B cell (primary cell): Measurements from ENCODE around the gene ZNF398. TPM values are rescaled to one million over a fixed set of nuclear protein-coding genes. Genes with fewer than 3 reads are reported as not detected.

Source experiments
- ATAC-seq: fragments of 200-7000 bp; cut with Tn5 transposase; one replicate; pipeline ENCODE4 v1.10.0; 2021; ENCODE audit warnings: low read depth, mild to moderate bottlenecking, moderate number of reproducible peaks, moderate library complexity
- CTCF ChIA-PET: fragments of 350-600 bp; sonication (Branson Sonifier 250); formaldehyde crosslinking; loops from one replicate; lab custom pipeline; 2021; ENCODE audit warnings: antibody characterized with exemption, inconsistent platforms; lab: Charles Lee
- POLR2A ChIA-PET: fragments of 350-600 bp; sonication (Branson Sonifier 250); formaldehyde crosslinking; loops from one replicate; lab custom pipeline; 2021; ENCODE audit warnings: antibody characterized with exemption; lab: Charles Lee
- DNase-seq: peaks from one replicate; pipeline ENCODE4 v3.0.0; 2013
- H2AFZ ChIP-seq: 2 replicates; pipeline ENCODE4 v1.6.1; 2012; ENCODE audit warnings: mild to moderate bottlenecking, low read depth, low read length; ENCODE audit not compliant: insufficient read depth, poor library complexity, severe bottlenecking
- H3K27ac ChIP-seq, 2 donors: 1 replicate in 1 of 2; 2 replicates in 1 of 2; pipeline ENCODE4 v1.5.1; 2012 to 2013; ENCODE audit warnings: low read length in 2 of 2, mild to moderate bottlenecking in 2 of 2, moderate library complexity in 1 of 2
- H3K27me3 ChIP-seq, 4 experiments: fragments of 200-600 bp in 1 of 4; sonication (generic) in 1 of 4; replicated peaks in 1 of 4; 1 replicate in 2 of 4; 2 replicates in 2 of 4; pipeline versions ENCODE4 v1.6.1 to v1.7.0; 2013 to 2016; ENCODE audit warnings: low read length in 3 of 4, mild to moderate bottlenecking in 2 of 4, mixed read lengths in 1 of 4, moderate library complexity in 1 of 4; ENCODE audit not compliant: insufficient read depth in 4 of 4, control insufficient read depth in 3 of 4; ENCODE audit errors: control extremely low read depth in 1 of 4
- H3K36me3 ChIP-seq, 2 experiments: replicated peaks in 1 of 2; 1 replicate in 1 of 2; 2 replicates in 1 of 2; pipeline versions ENCODE4 v1.6.1 to v1.7.1; 2013; ENCODE audit warnings: low read length in 1 of 2; ENCODE audit not compliant: insufficient read depth in 2 of 2, control insufficient read depth in 1 of 2; ENCODE audit errors: control extremely low read depth in 1 of 2, extremely low read depth in 1 of 2
- H3K4me1 ChIP-seq, 2 donors: fragments of 200-600 bp in 1 of 2; sonication (generic) in 1 of 2; 1 replicate in 1 of 2; 2 replicates in 1 of 2; pipeline versions ENCODE4 v1.5.1 to v1.6.1; 2013 to 2017; ENCODE audit warnings: low read length in 2 of 2; ENCODE audit not compliant: control insufficient read depth in 2 of 2, insufficient read depth in 2 of 2
- H3K4me2 ChIP-seq: replicated peaks from 2 replicates; pipeline ENCODE3; 2012; ENCODE audit warnings: mild to moderate bottlenecking, low read depth, low read length; ENCODE audit not compliant: poor library complexity, severe bottlenecking
- H3K4me3 ChIP-seq, 5 experiments: fragments of 200-600 bp in 1 of 5; sonication (generic) in 1 of 5; 1 replicate in 3 of 5; 2 replicates in 2 of 5; pipeline versions ENCODE4 v1.5.1 to v1.7.0; 2011 to 2016; ENCODE audit warnings: low read length in 4 of 5, mild to moderate bottlenecking in 4 of 5, low read depth in 2 of 5, control low read depth in 1 of 5, moderate library complexity in 1 of 5; ENCODE audit not compliant: insufficient read depth in 1 of 5; ENCODE audit errors: control extremely low read depth in 1 of 5, extremely low read depth in 1 of 5
- H3K79me2 ChIP-seq: fragments of 200-600 bp; sonication (generic); one replicate; pipeline ENCODE4 v1.6.0; 2016; ENCODE audit warnings: low read length; ENCODE audit not compliant: control insufficient read depth, insufficient read depth
- H3K9ac ChIP-seq: fragments of 200-600 bp; sonication (generic); 2 replicates; pipeline ENCODE4 v1.6.1; 2017; ENCODE audit warnings: mild to moderate bottlenecking, low read length, moderate library complexity
- H3K9me3 ChIP-seq, 3 donors: one replicate each; pipeline versions ENCODE4 v1.6.1 to v1.7.1; 2013; ENCODE audit warnings: low read length in 2 of 3; ENCODE audit not compliant: control insufficient read depth in 2 of 3, insufficient read depth in 1 of 3; ENCODE audit errors: control extremely low read depth in 1 of 3
- H4K20me1 ChIP-seq: 2 replicates; pipeline ENCODE4 v1.6.0; 2012; ENCODE audit warnings: mild to moderate bottlenecking, low read length; ENCODE audit not compliant: insufficient read depth, control insufficient read depth, poor library complexity, severe bottlenecking
- H3K27ac Mint-ChIP-seq: one replicate; pipeline ENCODE4 v1.8.0; 2021; ENCODE audit warnings: mixed read lengths
- H3K27me3 Mint-ChIP-seq: one replicate; pipeline ENCODE4 v1.8.0; 2021; ENCODE audit warnings: mixed read lengths
- H3K4me1 Mint-ChIP-seq: one replicate; pipeline ENCODE4 v1.8.0; 2021; ENCODE audit warnings: mixed read lengths
- H3K4me3 Mint-ChIP-seq: one replicate; pipeline ENCODE4 v1.8.0; 2021; ENCODE audit warnings: mixed read lengths
- H3K9me3 Mint-ChIP-seq: one replicate; pipeline ENCODE4 v1.8.0; 2022; ENCODE audit warnings: mixed read lengths; ENCODE audit not compliant: insufficient read depth
- CTCF ChIP-seq: fragments of 200-600 bp; IDR thresholded peaks from one replicate; pipeline ENCODE4 v1.8.0; 2022; ENCODE audit warnings: antibody characterized with exemption, mild to moderate bottlenecking
- EZH2 ChIP-seq: IDR thresholded peaks from 2 replicates; pipeline ENCODE4 v1.6.1; 2012; ENCODE audit warnings: borderline replicate concordance, low read depth, mild to moderate bottlenecking, moderate library complexity, low read length; ENCODE audit not compliant: insufficient read depth, poor library complexity, severe bottlenecking
- WGBS: methylation state at CpG from one replicate; pipeline ENCODE4 v1.1.5; 2013; ENCODE audit warnings: missing lambda C conversion rate; ENCODE audit not compliant: insufficient coverage; 5-methylcytosine and 5-hydroxymethylcytosine counted together
- intact Hi-C: fragments of 100-400 bp; cut with micrococcal nuclease; formaldehyde crosslinking; loops from one replicate; pipeline ENCODE4 v1.10.0; 2022
- polyA plus RNA-seq: library from polyadenylated mRNA; depleted of rRNA; stranded (reverse); fragments of >200 nt; gene quantifications from 2 replicates; pipeline ENCODE4 v1.2.3, GENCODE V29; 2012
- total RNA-seq, 2 donors: library from RNA; stranded (reverse); fragments of 120-200 nt in 1 of 2; gene quantifications; 1 replicate in 1 of 2; 2 replicates in 1 of 2; pipeline versions ENCODE4 v1.2.3 to v1.2.4, GENCODE V29; 2013 to 2022

The ZNF398 gene
- total and polyA plus RNA-seq, 2 donors (not counting 1 experiment from before 2014, with no cell fraction given), result 7.7 to 22.5 TPM

- Histone ChIP-seq H3K27me3 (no peaks in the 10 kb centered on the region), H3K36me3 (peaks cover 0 to 13% of the 10 kb centered on the region in 2 experiments), H3K79me2 (peaks cover 77% of the 10 kb centered on the region), H3K9me3 (peaks cover 0 to 4% (median 0%) of the 10 kb centered on the region in 3 donors), H3K9ac (no peak overlapping the region), H3K4me1 (peaks cover 11 to 20% of the 10 kb centered on the region in 2 donors), H2AFZ (no peak overlapping the region), H3K4me2 (no peak overlapping the region), H3K4me3 (no peak overlapping the region), H4K20me1 (peaks cover 58% of the 10 kb centered on the region), H3K27ac (no peak overlapping the region)
- Mint-ChIP-seq H3K27me3 (no peaks in the 10 kb centered on the region), H3K4me1 (peaks cover 29% of the 10 kb centered on the region), H3K9me3 (no peaks in the 10 kb centered on the region), H3K27ac (no peak overlapping the region), H3K4me3 (no peak overlapping the region)
- ChIA-PET POLR2A (interaction anchor here (0.6 kb wide), 1 partner anchor 1916 kb away, joined by 3 read pairs; no protein-coding TSS in a partner anchor), CTCF (interaction anchor here (0.5 to 1.2 kb wide), 4 partner anchors 24 to 199 kb away, joined by 3 to 5 read pairs (median 3); partner anchors contain the start of gene ZNF425)
- WGBS, result 84% methylated on average over 4 of the region's 4 CpGs
- DNase-seq (no peak), ATAC-seq (no peak)
- intact Hi-C loops, result no loop called here
- TF ChIP-seq EZH2 (no peak), CTCF (no peak)
These were observed 3.7 kb downstream of the ZNF398 start for GRCh38 chr7:149150981-149151380.

- Histone ChIP-seq H3K4me3 (no peak overlapping the region), H3K27ac (no peak overlapping the region), H4K20me1 (peaks cover 61% of the 10 kb centered on the region), H3K4me1 (peaks cover 4 to 10% of the 10 kb centered on the region in 2 donors), H3K79me2 (peaks cover 94% of the 10 kb centered on the region), H3K9ac (no peak overlapping the region), H3K27me3 (no peaks in the 10 kb centered on the region), H3K36me3 (peaks cover 0 to 19% of the 10 kb centered on the region in 2 experiments), H2AFZ (no peak overlapping the region), H3K4me2 (no peak overlapping the region), H3K9me3 (peaks cover 0 to 4% (median 0%) of the 10 kb centered on the region in 3 donors)
- peaks cover 24% of the 10 kb centered on the region for H3K4me1 Mint-ChIP-seq
- ATAC-seq (no peak), DNase-seq (no peak)
- WGBS, result 94% methylated on average over 2 of the region's 2 CpGs
- POLR2A ChIA-PET, result no interaction called here
- TF ChIP-seq CTCF (no peak), EZH2 (no peak)
- intact Hi-C loops, result no loop called here
- H3K4me3 Mint-ChIP-seq, result no peak overlapping the region
- CTCF ChIA-PET, result interaction anchor here (1.6 kb wide), 1 partner anchor 28 kb away, joined by 3 read pairs; the partner anchor contains the start of gene ZNF425
- H3K9me3 Mint-ChIP-seq, result no peaks in the 10 kb centered on the region
- H3K27ac Mint-ChIP-seq, result no peak overlapping the region
- no peaks in the 10 kb centered on the region for H3K27me3 Mint-ChIP-seq
These were observed 6.1 kb downstream of the ZNF398 start for GRCh38 chr7:149153346-149153745.
